Pancreas (tissue), 10 donors: ENCODE data around the gene DNMT1. TPM values are rescaled to one million over a fixed set of nuclear protein-coding genes. Genes with fewer than 3 reads are reported as not detected.
A peak's percentile ranks its signal among the peaks of the same experiment; 100 is the strongest.

Source experiments
- ATAC-seq, 4 donors: fragments of 200-7000 bp; cut with Tn5 transposase; one replicate each; pipeline versions ENCODE4 v1.8.0 to v1.9.1; 2020; ENCODE audit warnings: mild to moderate bottlenecking in 4 of 4, moderate library complexity in 4 of 4
- DNase-seq, 6 donors: peaks; one replicate each; pipeline ENCODE4 v3.0.0-alpha.2; 2020
- FAIRE-seq: peaks from 2 replicates; lab custom pipeline; 2012; peaks lifted over from hg19 to GRCh38; lab: Jason Lieb, UNC
- H3K27ac ChIP-seq, 4 donors: fragments of 200-600 bp; sonication (generic); 1 replicate in 3 of 4; 2 replicates in 1 of 4; pipeline versions ENCODE4 v1.5.0 to v1.8.0; 2020
- H3K27me3 ChIP-seq, 4 donors: fragments of 200-600 bp; one replicate each; pipeline ENCODE4 v1.8.0; 2021
- H3K36me3 ChIP-seq, 3 donors: fragments of 200-600 bp; sonication (generic) in 1 of 3; one replicate each; pipeline versions ENCODE4 v1.5.0 to v1.8.0; 2020 to 2021
- H3K4me1 ChIP-seq, 3 donors: fragments of 200-600 bp; one replicate each; pipeline ENCODE4 v1.8.0; 2021
- H3K4me3 ChIP-seq, 4 donors: fragments of 200-600 bp; sonication (generic) in 2 of 4; one replicate each; pipeline versions ENCODE4 v1.5.0 to v1.8.0; 2020 to 2021
- H3K9me3 ChIP-seq, 4 donors: fragments of 200-600 bp; one replicate each; pipeline ENCODE4 v1.8.0; 2021
- WGBS, 2 donors: extraction: QIAGEN DNeasy Blood & Tissue Kit; methylation state at CpG; one replicate each; pipeline ENCODE4 v1.1.7; 2013; 5-methylcytosine and 5-hydroxymethylcytosine counted together
- intact Hi-C, 3 donors: fragments of 100-400 bp; cut with DNase I; formaldehyde crosslinking; loops; one replicate each; pipeline versions ENCODE4 v1.11.1 to v1.14.2; 2022
- polyA plus RNA-seq, 2 donors: library from polyadenylated mRNA; stranded (reverse); fragments of 200-250 nt; gene quantifications; one replicate each; pipeline ENCODE4 v1.2.3, GENCODE V29; 2013
- total RNA-seq, 6 donors: library from RNA; stranded (reverse); fragmentation: NEBNext Ultra II Directional in 4 of 6; extraction: Animal tissue kit (Norgen Biotek cat#: 25700) in 4 of 6; gene quantifications; one replicate each; pipeline versions ENCODE4 v1.2.1 to v1.2.4, GENCODE V29; 2021 to 2023
- TF ChIP-seq, protein P1 (sequence below), 4 donors: fragments of 200-600 bp; sonication (generic) in 3 of 4; IDR thresholded peaks; one replicate each; pipeline versions ENCODE4 v1.5.0 to v1.8.0; 2021; ENCODE audit warnings: antibody characterized with exemption in 4 of 4
- donor health status: healthy with polysubstance abuse.
- donor health status: DM: no; HTN: no; CAD: no; lungs with moderate emphysema.
- donor health status: DM: no; HTN: no; CAD: no.
- donor health status: control.
- donor health status: control.
- donor health status: Bipolar disorder and iron deficiency.
- donor health status: DM: yes; HTN: yes; CAD: no.
- donor health status: DM: no; HTN: no; CAD: no.
- donor health status: DM: no; HTN: no; CAD: no.
- donor health status: DM: yes; HTN: yes; CAD: no.

DNMT1 gene
- total and polyA plus RNA-seq, 8 donors: 11.4 to 28.7 (median 18.3) TPM

GRCh38 chr19:10096615-10096963 lies 98.2 kb downstream of the DNMT1 start:
- DNase-seq (peak in 1 of 6 donors; percentile 67), FAIRE-seq (no peak), ATAC-seq (peak in 1 of 4 donors; percentile 1)
- WGBS, 2 donors: 29 to 30% methylated on average over 25 to 26 of the region's 26 CpGs
- no peaks in the 10 kb centered on the region for H3K36me3 ChIP-seq
- TF ChIP-seq, protein P1, sequence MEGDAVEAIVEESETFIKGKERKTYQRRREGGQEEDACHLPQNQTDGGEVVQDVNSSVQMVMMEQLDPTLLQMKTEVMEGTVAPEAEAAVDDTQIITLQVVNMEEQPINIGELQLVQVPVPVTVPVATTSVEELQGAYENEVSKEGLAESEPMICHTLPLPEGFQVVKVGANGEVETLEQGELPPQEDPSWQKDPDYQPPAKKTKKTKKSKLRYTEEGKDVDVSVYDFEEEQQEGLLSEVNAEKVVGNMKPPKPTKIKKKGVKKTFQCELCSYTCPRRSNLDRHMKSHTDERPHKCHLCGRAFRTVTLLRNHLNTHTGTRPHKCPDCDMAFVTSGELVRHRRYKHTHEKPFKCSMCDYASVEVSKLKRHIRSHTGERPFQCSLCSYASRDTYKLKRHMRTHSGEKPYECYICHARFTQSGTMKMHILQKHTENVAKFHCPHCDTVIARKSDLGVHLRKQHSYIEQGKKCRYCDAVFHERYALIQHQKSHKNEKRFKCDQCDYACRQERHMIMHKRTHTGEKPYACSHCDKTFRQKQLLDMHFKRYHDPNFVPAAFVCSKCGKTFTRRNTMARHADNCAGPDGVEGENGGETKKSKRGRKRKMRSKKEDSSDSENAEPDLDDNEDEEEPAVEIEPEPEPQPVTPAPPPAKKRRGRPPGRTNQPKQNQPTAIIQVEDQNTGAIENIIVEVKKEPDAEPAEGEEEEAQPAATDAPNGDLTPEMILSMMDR (IDR thresholded peaks at IDR 0.05): no peak
- H3K9me3 ChIP-seq: no peaks in the 10 kb centered on the region
- peak overlapping the region in 3 of 4 donors; percentile 26 to 66 (median 44) for H3K27ac ChIP-seq
- intact Hi-C loops: no loop called here
- H3K27me3 ChIP-seq: no peaks in the 10 kb centered on the region
- peaks cover 0 to 5% (median 0%) of the 10 kb centered on the region in 3 donors for H3K4me1 ChIP-seq
- peak overlapping the region in 3 of 4 donors; percentile 15 to 56 (median 32) for H3K4me3 ChIP-seq

DNA sequence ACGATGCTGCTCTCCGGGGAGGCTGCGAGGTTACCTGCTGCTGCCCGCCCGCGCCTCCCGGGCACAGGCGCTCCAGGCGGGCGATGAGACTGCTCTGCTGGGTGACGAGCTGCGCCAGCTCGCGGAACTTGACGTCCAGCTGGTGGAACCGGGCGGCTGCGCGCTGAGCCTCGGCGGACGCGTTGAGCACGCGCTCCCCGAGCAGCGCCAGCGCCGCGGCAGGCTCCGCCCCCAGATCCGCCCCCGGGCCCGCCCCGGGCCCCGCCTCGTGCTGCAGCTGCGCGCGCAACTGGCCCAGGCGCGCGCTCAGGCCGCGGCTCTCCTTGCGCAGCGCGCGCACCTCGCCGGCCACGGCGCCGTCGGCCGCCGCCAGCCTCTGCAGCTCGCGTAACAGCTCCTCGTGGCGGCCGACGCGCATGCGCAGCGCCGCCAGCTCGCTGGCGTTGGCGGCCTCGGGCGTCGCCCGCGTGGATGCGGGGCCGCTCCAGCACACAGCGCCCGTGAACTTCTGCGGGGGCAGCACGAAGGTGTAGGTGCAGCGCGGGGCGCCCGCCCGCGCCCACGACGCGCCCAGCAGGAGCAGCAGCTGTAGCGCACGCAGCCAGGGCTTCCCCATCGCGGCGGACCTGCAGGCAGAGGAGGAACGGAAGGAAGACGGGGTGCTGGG lies 98.7 kb downstream of the DNMT1 start:
- H3K4me1 ChIP-seq: peaks cover 0 to 5% (median 0%) of the 10 kb centered on the region in 3 donors
- 2 to 6% methylated on average over 50 to 97 of the region's 97 CpGs for WGBS, 2 donors
- no peaks in the 10 kb centered on the region for H3K9me3 ChIP-seq
- no peaks in the 10 kb centered on the region for H3K36me3 ChIP-seq
- DNase-seq (peak; percentile 81 to 98 (median 94)), ATAC-seq (peak; percentile 90 to 92 (median 92)), FAIRE-seq (no peak)
- peak overlapping the region in 3 of 4 donors; percentile 15 to 56 (median 32) for H3K4me3 ChIP-seq
- H3K27me3 ChIP-seq: no peaks in the 10 kb centered on the region
- peak overlapping the region; percentile 37 to 73 (median 70) for H3K27ac ChIP-seq
- intact Hi-C loops: no loop called here
- TF ChIP-seq, protein P1 (IDR thresholded peaks at IDR 0.05): no peak

DNA sequence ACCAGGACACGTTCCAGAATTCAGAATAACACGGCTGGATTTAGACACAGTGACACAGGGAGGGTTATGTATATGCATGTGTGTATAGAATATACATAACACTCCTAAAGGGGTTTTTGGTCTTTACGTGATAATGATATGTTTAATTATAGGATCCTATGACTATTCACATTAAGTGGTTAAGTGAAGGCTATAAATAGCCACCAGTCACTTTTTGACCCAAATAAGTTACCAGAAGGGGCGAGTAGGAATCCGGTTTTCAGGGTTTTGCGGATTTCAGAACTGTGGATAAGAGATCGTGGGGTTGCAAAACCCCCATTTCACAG lies 99.2 kb downstream of the DNMT1 start:
- Histone ChIP-seq H3K4me1 (peaks cover 0 to 5% (median 0%) of the 10 kb centered on the region in 3 donors), H3K27me3 (no peaks in the 10 kb centered on the region), H3K9me3 (no peaks in the 10 kb centered on the region), H3K27ac (peak overlapping the region; percentile 37 to 73 (median 70)), H3K4me3 (peak overlapping the region in 1 of 4 donors; percentile 56), H3K36me3 (no peaks in the 10 kb centered on the region)
- no peak for ATAC-seq
- DNase-seq: no peak
- TF ChIP-seq, protein P1 (IDR thresholded peaks at IDR 0.05): no peak
- no peak for FAIRE-seq
- 33 to 36% methylated on average over 7 of the region's 7 CpGs for WGBS, 2 donors
- intact Hi-C loops: no loop called here

DNA sequence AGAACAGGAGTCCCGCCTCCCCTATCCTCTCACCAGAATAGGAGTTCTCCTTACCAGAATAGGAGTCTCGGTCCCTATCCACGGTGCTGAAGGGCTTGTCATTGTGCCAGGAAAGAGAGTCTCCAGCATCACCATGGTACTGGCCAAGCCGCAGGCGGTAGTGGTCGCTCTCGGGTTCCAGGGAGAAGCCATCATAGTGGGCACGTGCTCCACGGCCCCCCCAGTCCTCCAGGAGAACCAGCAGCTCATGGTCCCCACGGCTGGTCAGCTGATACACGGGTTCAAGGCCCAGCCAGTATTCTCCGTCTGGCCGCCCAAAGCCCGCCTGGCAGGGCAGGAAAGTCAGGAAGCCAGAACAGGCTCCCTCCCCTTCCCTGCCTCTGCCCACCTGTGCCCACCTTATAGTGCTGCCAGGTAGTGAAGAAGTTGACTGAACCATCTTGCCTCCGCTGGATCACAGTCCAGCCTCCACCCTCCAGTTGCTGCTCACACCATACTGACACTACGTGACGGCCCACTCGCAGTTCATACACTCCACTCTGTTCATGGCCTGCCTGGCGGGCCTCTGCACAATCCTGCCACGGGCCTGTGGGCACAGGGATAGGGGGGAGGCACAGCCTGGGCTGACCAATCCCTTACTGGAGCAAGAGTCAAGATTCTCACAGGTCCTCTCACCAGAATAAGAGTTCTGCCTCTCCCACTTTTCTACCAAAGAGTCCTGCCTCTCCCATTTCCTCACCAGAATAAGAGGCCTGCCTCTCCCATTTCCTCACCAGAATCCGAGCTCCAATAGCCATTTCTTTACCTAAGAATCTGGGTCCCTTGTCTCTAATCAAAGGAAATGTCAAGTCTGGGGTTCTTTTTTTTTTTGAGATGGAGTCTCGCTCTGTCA lies 101.2 kb downstream of the DNMT1 start:
- peak in 2 of 6 donors; percentile 53 to 63 for DNase-seq
- 88 to 92% methylated on average over 22 of the region's 22 CpGs for WGBS, 2 donors
- ATAC-seq: no peak
- FAIRE-seq: no peak
- Histone ChIP-seq H3K27me3 (no peaks in the 10 kb centered on the region), H3K36me3 (no peaks in the 10 kb centered on the region), H3K4me3 (no peak overlapping the region), H3K9me3 (no peaks in the 10 kb centered on the region), H3K27ac (no peak overlapping the region), H3K4me1 (peaks cover 0 to 5% (median 0%) of the 10 kb centered on the region in 3 donors)
- intact Hi-C loops: no loop called here
- TF ChIP-seq, protein P1 (IDR thresholded peaks at IDR 0.05): no peak
